MCF 10A (cell line): ENCODE measurements around the gene GFI1B. TPM values are rescaled to one million over a fixed set of nuclear protein-coding genes. Genes with fewer than 3 reads are reported as not detected.

Experiments
- BruUV-seq: library from RNA; stranded (reverse); fragments of 400-500 nt; replicated peaks from 2 replicates; lab custom pipeline; 2021; lab: Mats Ljungman, UMichigan
- CTCF ChIA-PET: fragments of 300-600 bp; sonication (Branson Sonifier 250); formaldehyde crosslinking; extraction: SDS; loops from one replicate; lab custom pipeline; 2021; ENCODE audit warnings: antibody characterized with exemption, inconsistent platforms; lab: Yijun Ruan, JAX
- POLR2A ChIA-PET: fragments of 300-600, 350-650 bp; sonication (Branson Sonifier 250); formaldehyde crosslinking; extraction: SDS; loops from one replicate; lab custom pipeline; 2020; ENCODE audit warnings: antibody characterized with exemption, inconsistent platforms; lab: Yijun Ruan, JAX
- DNase-seq: peaks from one replicate; pipeline ENCODE4 v3.0.0-alpha.2; 2018; ENCODE audit not compliant: unreplicated experiment
- H3K27ac Mint-ChIP-seq: one replicate; pipeline ENCODE4 v1.8.0; 2022; ENCODE audit warnings: mild to moderate bottlenecking, low read depth, mixed read lengths; ENCODE audit not compliant: unreplicated experiment
- H3K27me3 Mint-ChIP-seq: one replicate; pipeline ENCODE4 v1.8.0; 2022; ENCODE audit warnings: mixed read lengths; ENCODE audit not compliant: insufficient read depth, unreplicated experiment
- H3K36me3 Mint-ChIP-seq: one replicate; pipeline ENCODE4 v1.8.0; 2022; ENCODE audit warnings: mild to moderate bottlenecking, moderate library complexity, mixed read lengths; ENCODE audit not compliant: insufficient read depth, unreplicated experiment
- H3K4me1 Mint-ChIP-seq: one replicate; pipeline ENCODE4 v1.8.0; 2022; ENCODE audit warnings: mixed read lengths; ENCODE audit not compliant: insufficient read depth, unreplicated experiment
- H3K4me3 Mint-ChIP-seq: one replicate; pipeline ENCODE4 v1.8.0; 2022; ENCODE audit warnings: mild to moderate bottlenecking, moderate library complexity, mixed read lengths; ENCODE audit not compliant: unreplicated experiment
- H3K9me3 Mint-ChIP-seq: one replicate; pipeline ENCODE4 v1.8.0; 2022; ENCODE audit warnings: mixed read lengths; ENCODE audit not compliant: unreplicated experiment
- CTCF ChIP-seq: fragments of 200-600 bp; IDR thresholded peaks from one replicate; pipeline ENCODE4 v1.8.0; 2022; ENCODE audit warnings: antibody characterized with exemption, mild to moderate bottlenecking; ENCODE audit not compliant: unreplicated experiment
- intact Hi-C: fragments of 100-400 bp; cut with micrococcal nuclease; formaldehyde crosslinking; loops from 2 replicates; pipeline ENCODE4 v1.14.1; 2022
- total RNA-seq: library from RNA; stranded (reverse); gene quantifications from 2 replicates; pipeline ENCODE4 v1.2.3, GENCODE V29; 2022

GFI1B gene
- total RNA-seq, 1 experiment from 2014 or later, result not detected

- Mint-ChIP-seq H3K27ac (no peak overlapping the region), H3K4me1 (no peaks in the 10 kb centered on the region), H3K9me3 (no peaks in the 10 kb centered on the region), H3K27me3 (peaks cover 41% of the 10 kb centered on the region), H3K36me3 (no peaks in the 10 kb centered on the region), H3K4me3 (no peak overlapping the region)
- intact Hi-C loops, result no loop called here
- ChIA-PET POLR2A (no interaction called here), CTCF (interaction anchor here (0.7 kb wide), 1 partner anchor 389 kb away, joined by 3 read pairs; no protein-coding TSS in a partner anchor)
- DNase-seq, result no peak
- no peak for TF ChIP-seq CTCF
- no TSS peak for BruUV-seq
Observed at GRCh38 chr9:132984202-132985070, 5.9 kb downstream of the GFI1B start.

- TF ChIP-seq CTCF, result no peak
- no peak overlapping the region for H3K27ac Mint-ChIP-seq
- H3K9me3 Mint-ChIP-seq, result no peaks in the 10 kb centered on the region
- POLR2A ChIA-PET, result no interaction called here
- DNase-seq, result no peak
- CTCF ChIA-PET, result no interaction called here
- no peak overlapping the region for H3K4me3 Mint-ChIP-seq
- H3K4me1 Mint-ChIP-seq, result no peaks in the 10 kb centered on the region
- intact Hi-C loops, result no loop called here
- H3K27me3 Mint-ChIP-seq, result peaks cover 40% of the 10 kb centered on the region
- no TSS peak for BruUV-seq
- H3K36me3 Mint-ChIP-seq, result no peaks in the 10 kb centered on the region
Observed at GRCh38 chr9:132985071-132985350, 6.5 kb downstream of the GFI1B start.

DNA sequence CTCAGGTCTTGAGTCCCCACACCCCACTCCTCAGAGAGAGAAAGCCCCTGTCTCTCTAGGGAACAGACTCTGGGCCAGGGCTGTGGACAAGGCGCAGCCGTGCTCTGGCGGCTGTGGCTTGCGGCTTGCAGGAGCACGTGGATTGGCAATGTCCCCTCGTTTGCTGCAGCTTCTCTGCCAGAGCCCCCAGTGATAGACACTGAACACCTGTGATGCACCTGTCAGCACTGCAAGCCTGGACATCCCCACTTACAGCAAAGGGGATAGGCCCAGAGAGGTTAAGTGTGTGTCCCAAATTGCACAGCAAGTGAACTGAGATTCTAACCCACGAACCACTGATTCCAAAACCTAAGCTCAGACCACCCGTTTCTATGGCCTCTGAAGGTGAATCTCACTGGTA, 7.0 kb downstream of the GFI1B start:
- intact Hi-C loops, result no loop called here
- CTCF ChIA-PET, result interaction anchor here (0.7 kb wide), 1 partner anchor 9 kb away, joined by 3 read pairs; no protein-coding TSS in a partner anchor
- POLR2A ChIA-PET, result no interaction called here
- no peak overlapping the region for H3K4me3 Mint-ChIP-seq
- no peaks in the 10 kb centered on the region for H3K4me1 Mint-ChIP-seq
- no peaks in the 10 kb centered on the region for H3K36me3 Mint-ChIP-seq
- no TSS peak for BruUV-seq
- peaks cover 40% of the 10 kb centered on the region for H3K27me3 Mint-ChIP-seq
- TF ChIP-seq CTCF, result no peak
- no peak overlapping the region for H3K27ac Mint-ChIP-seq
- no peak for DNase-seq
- no peaks in the 10 kb centered on the region for H3K9me3 Mint-ChIP-seq

- H3K27ac Mint-ChIP-seq, result no peak overlapping the region
- H3K4me3 Mint-ChIP-seq, result no peak overlapping the region
- ChIA-PET CTCF (interaction anchor here (0.7 kb wide), 1 partner anchor 9 kb away, joined by 3 read pairs; no protein-coding TSS in a partner anchor), POLR2A (no interaction called here)
- intact Hi-C loops, result no loop called here
- no peak for TF ChIP-seq CTCF
- H3K9me3 Mint-ChIP-seq, result no peaks in the 10 kb centered on the region
- no TSS peak for BruUV-seq
- H3K36me3 Mint-ChIP-seq, result no peaks in the 10 kb centered on the region
- no peaks in the 10 kb centered on the region for H3K4me1 Mint-ChIP-seq
- no peak for DNase-seq
- peaks cover 38% of the 10 kb centered on the region for H3K27me3 Mint-ChIP-seq
Observed at GRCh38 chr9:132986114-132986513, 7.6 kb downstream of the GFI1B start.
